Sigmoid colon (tissue), 7 donors: ENCODE data around the gene PRKD1. TPM values are rescaled to one million over a fixed set of nuclear protein-coding genes. Genes with fewer than 3 reads are reported as not detected.

Experiments used
- DNase-seq: peaks from one replicate; pipeline ENCODE4 v3.0.0-alpha.2; 2019
- H3K27ac ChIP-seq, 4 donors: fragments of 200-600 bp; sonication (generic); one replicate each; pipeline ENCODE4 v1.5.1; 2016 to 2019; ENCODE audit warnings: mild to moderate bottlenecking in 1 of 4
- H3K27me3 ChIP-seq, 3 donors: fragments of 200-600 bp; sonication (generic); one replicate each; pipeline ENCODE4 v1.5.1; 2019; ENCODE audit warnings: mild to moderate bottlenecking in 1 of 3
- H3K36me3 ChIP-seq, 4 donors: fragments of 200-600 bp; sonication (generic); one replicate each; pipeline ENCODE4 v1.5.1; 2016 to 2019
- H3K4me1 ChIP-seq, 4 donors: fragments of 200-600 bp; sonication (generic); one replicate each; pipeline ENCODE4 v1.5.1; 2017 to 2019
- H3K4me3 ChIP-seq, 4 donors: fragments of 200-600 bp; sonication (generic); one replicate each; pipeline ENCODE4 v1.5.1; 2017 to 2019; ENCODE audit warnings: mild to moderate bottlenecking in 2 of 4, moderate library complexity in 1 of 4
- H3K9me3 ChIP-seq, 4 donors: fragments of 200-600 bp in 3 of 4; sonication (generic) in 3 of 4; one replicate each; pipeline versions ENCODE4 v1.5.1 to v1.6.1; 2013 to 2019
- EP300 ChIP-seq, 4 donors: sonication (generic); formaldehyde crosslinking; IDR thresholded peaks; one replicate each; pipeline ENCODE4 v1.6.1; 2017; ENCODE audit warnings: antibody characterized with exemption in 4 of 4
- POLR2A ChIP-seq, 2 donors: fragments of 450-650 bp; IDR thresholded peaks; one replicate each; pipeline ENCODE4 v1.6.1; 2016; ENCODE audit warnings: antibody characterized with exemption in 2 of 2, mild to moderate bottlenecking in 2 of 2, moderate library complexity in 2 of 2
- POLR2AphosphoS5 ChIP-seq, 4 donors: sonication (generic); formaldehyde crosslinking; IDR thresholded peaks; one replicate each; pipeline ENCODE4 v1.6.1; 2017; ENCODE audit warnings: antibody characterized with exemption in 4 of 4
- WGBS, 2 donors: extraction: QIAGEN DNeasy Blood & Tissue Kit; methylation state at CpG; one replicate each; pipeline ENCODE4 v1.1.7; 2013; 5-methylcytosine and 5-hydroxymethylcytosine counted together
- intact Hi-C: fragments of 100-400 bp; cut with DNase I; formaldehyde crosslinking; loops from one replicate; pipeline ENCODE4 v1.15.1; 2023
- polyA plus RNA-seq, 3 donors: library from polyadenylated mRNA; stranded (reverse); fragments of 200-250 nt; gene quantifications; one replicate each; pipeline ENCODE4 v1.2.3, GENCODE V29; 2013
- total RNA-seq, 4 donors: library from RNA; depleted of rRNA; stranded (reverse); fragments of >200 nt; gene quantifications; one replicate each; pipeline ENCODE4 v1.1.0, GENCODE V29; 2016
- TF ChIP-seq, protein P1 (sequence below), 4 experiments: fragments of 450-650 bp in 3 of 4; fragments of 200-600 bp in 1 of 4; IDR thresholded peaks; one replicate each; pipeline ENCODE4 v1.5.1; 2016 to 2019; ENCODE audit warnings: antibody characterized with exemption in 4 of 4, mild to moderate bottlenecking in 3 of 4, moderate library complexity in 2 of 4
- donor health status: healthy with polysubstance abuse.
- donor health status: Bipolar disorder and iron deficiency.
- donor health status: healthy.

The PRKD1 gene
- total and polyA plus RNA-seq, 7 donors: 0.46 to 27.1 (median 14.5) TPM

DNA sequence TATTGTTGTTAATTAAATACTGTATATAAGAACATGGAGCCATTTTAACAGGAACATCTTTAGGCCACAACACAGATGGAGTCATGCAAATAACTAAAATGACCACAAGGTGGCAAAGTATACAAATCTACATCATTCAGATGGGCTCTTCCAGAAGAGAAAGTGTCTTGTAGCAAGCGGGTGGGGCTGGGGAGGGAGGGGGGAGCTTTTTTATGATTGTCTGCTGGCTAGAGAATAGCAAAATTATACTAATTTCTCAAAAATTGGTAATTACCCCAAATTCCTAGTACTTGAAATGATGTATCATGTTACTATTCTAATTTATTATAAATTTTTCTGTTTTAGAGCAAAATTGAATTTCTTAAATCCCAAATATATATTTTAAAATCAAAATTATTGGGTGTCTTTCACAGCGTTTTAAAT is 378.7 kb downstream of the PRKD1 start:
- H3K9me3 ChIP-seq: no peaks in the 10 kb centered on the region
- H3K4me3 ChIP-seq: no peak overlapping the region
- no peaks in the 10 kb centered on the region for H3K4me1 ChIP-seq
- no peaks in the 10 kb centered on the region for H3K27me3 ChIP-seq
- no peaks in the 10 kb centered on the region for H3K36me3 ChIP-seq
- DNase-seq: no peak
- no peak overlapping the region for H3K27ac ChIP-seq
- TF ChIP-seq POLR2A (IDR thresholded peaks at IDR 0.05) (no peak), EP300 (IDR thresholded peaks at IDR 0.05) (no peak)
- TF ChIP-seq, protein P1, sequence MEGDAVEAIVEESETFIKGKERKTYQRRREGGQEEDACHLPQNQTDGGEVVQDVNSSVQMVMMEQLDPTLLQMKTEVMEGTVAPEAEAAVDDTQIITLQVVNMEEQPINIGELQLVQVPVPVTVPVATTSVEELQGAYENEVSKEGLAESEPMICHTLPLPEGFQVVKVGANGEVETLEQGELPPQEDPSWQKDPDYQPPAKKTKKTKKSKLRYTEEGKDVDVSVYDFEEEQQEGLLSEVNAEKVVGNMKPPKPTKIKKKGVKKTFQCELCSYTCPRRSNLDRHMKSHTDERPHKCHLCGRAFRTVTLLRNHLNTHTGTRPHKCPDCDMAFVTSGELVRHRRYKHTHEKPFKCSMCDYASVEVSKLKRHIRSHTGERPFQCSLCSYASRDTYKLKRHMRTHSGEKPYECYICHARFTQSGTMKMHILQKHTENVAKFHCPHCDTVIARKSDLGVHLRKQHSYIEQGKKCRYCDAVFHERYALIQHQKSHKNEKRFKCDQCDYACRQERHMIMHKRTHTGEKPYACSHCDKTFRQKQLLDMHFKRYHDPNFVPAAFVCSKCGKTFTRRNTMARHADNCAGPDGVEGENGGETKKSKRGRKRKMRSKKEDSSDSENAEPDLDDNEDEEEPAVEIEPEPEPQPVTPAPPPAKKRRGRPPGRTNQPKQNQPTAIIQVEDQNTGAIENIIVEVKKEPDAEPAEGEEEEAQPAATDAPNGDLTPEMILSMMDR (IDR thresholded peaks at IDR 0.05): peak; percentile 26 to 69 (median 36)
- intact Hi-C loops: loop anchor here (1.0 to 5.0 kb wide), 2 partner anchors 378 to 456 kb away; partner anchors contain the start of gene PRKD1
- WGBS, 2 donors: 29 to 34% methylated on average over 2 of the region's 2 CpGs

DNA sequence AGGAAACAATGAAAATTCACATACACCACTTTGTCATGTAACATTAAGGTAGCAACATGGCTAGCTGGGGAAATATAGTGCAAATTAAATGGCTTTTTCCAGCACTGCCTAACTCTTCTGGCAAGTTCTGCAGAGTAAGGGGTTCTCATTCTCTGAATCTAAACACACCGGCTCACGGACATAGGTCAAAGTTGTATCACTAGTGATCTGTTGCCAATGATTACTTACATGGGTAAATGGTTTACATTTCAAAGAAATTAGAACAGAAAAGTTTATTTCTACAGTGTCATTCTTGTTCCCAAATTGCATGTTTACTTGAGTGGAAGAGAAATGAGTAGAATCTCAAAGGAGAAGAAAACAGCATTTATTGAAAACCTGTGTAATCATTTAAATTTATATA is 381.9 kb downstream of the PRKD1 start:
- intact Hi-C loops: loop anchor here (5.0 kb wide), 1 partner anchor 382 kb away; the partner anchor contains the start of gene PRKD1
- Histone ChIP-seq H3K4me3 (no peak overlapping the region), H3K27ac (no peak overlapping the region), H3K36me3 (no peaks in the 10 kb centered on the region), H3K4me1 (no peaks in the 10 kb centered on the region), H3K27me3 (no peaks in the 10 kb centered on the region), H3K9me3 (no peaks in the 10 kb centered on the region)
- DNase-seq: no peak
- 25 to 71% methylated on average over 2 of the region's 2 CpGs for WGBS, 2 donors
- TF ChIP-seq EP300 (IDR thresholded peaks at IDR 0.05) (no peak), POLR2AphosphoS5 (IDR thresholded peaks at IDR 0.05) (no peak)
- TF ChIP-seq, protein P1 (IDR thresholded peaks at IDR 0.05): no peak

- Histone ChIP-seq H3K27ac (no peak overlapping the region), H3K4me3 (no peak overlapping the region), H3K9me3 (no peaks in the 10 kb centered on the region), H3K27me3 (no peaks in the 10 kb centered on the region), H3K4me1 (no peaks in the 10 kb centered on the region), H3K36me3 (no peaks in the 10 kb centered on the region)
- DNase-seq: no peak
- intact Hi-C loops: loop anchor here (5.0 kb wide), 1 partner anchor 785 kb away; no protein-coding TSS in a partner anchor
- TF ChIP-seq, protein P1 (IDR thresholded peaks at IDR 0.05): peak in 1 of 4 experiments; percentile 30
- TF ChIP-seq EP300 (IDR thresholded peaks at IDR 0.05): no peak
- no peak for TF ChIP-seq POLR2A (IDR thresholded peaks at IDR 0.05)
- no peak for TF ChIP-seq POLR2AphosphoS5 (IDR thresholded peaks at IDR 0.05)
Observed at GRCh38 chr14:29536886-29537511, 390.6 kb downstream of the PRKD1 start.

GRCh38 chr14:29529418-29529817 is 398.2 kb downstream of the PRKD1 start:
- DNase-seq: no peak
- intact Hi-C loops: no loop called here
- no peaks in the 10 kb centered on the region for H3K36me3 ChIP-seq
- H3K27me3 ChIP-seq: no peaks in the 10 kb centered on the region
- no peak for TF ChIP-seq POLR2AphosphoS5 (IDR thresholded peaks at IDR 0.05)
- TF ChIP-seq POLR2A (IDR thresholded peaks at IDR 0.05): no peak
- TF ChIP-seq, protein P1 (IDR thresholded peaks at IDR 0.05): no peak
- no peak for TF ChIP-seq EP300 (IDR thresholded peaks at IDR 0.05)
- H3K4me3 ChIP-seq: no peak overlapping the region
- no peak overlapping the region for H3K27ac ChIP-seq
- no peaks in the 10 kb centered on the region for H3K4me1 ChIP-seq
- H3K9me3 ChIP-seq: no peaks in the 10 kb centered on the region
- 44 to 51% methylated on average over 7 of the region's 7 CpGs for WGBS, 2 donors

GRCh38 chr14:29528889-29529288 is 398.8 kb downstream of the PRKD1 start:
- 19 to 26% methylated on average over 1 of the region's 1 CpG for WGBS, 2 donors
- intact Hi-C loops: no loop called here
- DNase-seq: no peak

More at GRCh38 chr14:29528889-29529288, 398.8 kb downstream of the PRKD1 start:
- Histone ChIP-seq H3K4me1 (no peaks in the 10 kb centered on the region), H3K27me3 (no peaks in the 10 kb centered on the region), H3K4me3 (no peak overlapping the region), H3K9me3 (no peaks in the 10 kb centered on the region), H3K36me3 (no peaks in the 10 kb centered on the region), H3K27ac (no peak overlapping the region)
- TF ChIP-seq POLR2A (IDR thresholded peaks at IDR 0.05): no peak
- no peak for TF ChIP-seq POLR2AphosphoS5 (IDR thresholded peaks at IDR 0.05)
- TF ChIP-seq, protein P1 (IDR thresholded peaks at IDR 0.05): no peak
- TF ChIP-seq EP300 (IDR thresholded peaks at IDR 0.05): no peak
